Gastrocnemius medialis (tissue), 4 donors: ENCODE measurements around the gene ITGA4. TPM values are rescaled to one million over a fixed set of nuclear protein-coding genes. Genes with fewer than 3 reads are reported as not detected.

Experiments used
- ATAC-seq, 2 donors: fragments of 150-250 bp; one replicate each; pipeline ENCODE4 v1.9.1; 2016
- DNase-seq, 2 donors: peaks; one replicate each; pipeline ENCODE4 v3.0.0-alpha.2; 2019
- H3K27ac ChIP-seq, 4 donors: fragments of 200-600 bp; sonication (generic); 1 replicate in 1 of 4; 2 replicates in 3 of 4; pipeline ENCODE4 v1.5.1; 2016 to 2018; ENCODE audit warnings: mild to moderate bottlenecking in 2 of 4, moderate library complexity in 1 of 4
- H3K27me3 ChIP-seq, 3 donors: fragments of 200-600 bp; sonication (generic) in 2 of 3; 1 replicate in 1 of 3; 2 replicates in 2 of 3; pipeline versions ENCODE4 v1.5.1 to v1.6.0; 2016 to 2019; ENCODE audit warnings: mild to moderate bottlenecking in 1 of 3, moderate library complexity in 1 of 3
- H3K36me3 ChIP-seq, 2 donors: fragments of 200-600 bp; sonication (generic) in 1 of 2; one replicate each; pipeline ENCODE4 v1.5.1; 2017 to 2018
- H3K4me1 ChIP-seq, 2 donors: fragments of 200-600 bp; sonication (generic) in 1 of 2; one replicate each; pipeline ENCODE4 v1.5.1; 2016 to 2017; ENCODE audit warnings: mild to moderate bottlenecking in 2 of 2
- H3K4me3 ChIP-seq, 4 donors: fragments of 200-600 bp; sonication (generic) in 3 of 4; 1 replicate in 1 of 4; 2 replicates in 3 of 4; pipeline ENCODE4 v1.5.1; 2016 to 2019; ENCODE audit warnings: mild to moderate bottlenecking in 2 of 4
- H3K9me3 ChIP-seq, 3 donors: fragments of 200-600 bp; sonication (generic) in 2 of 3; 1 replicate in 1 of 3; 2 replicates in 2 of 3; pipeline ENCODE4 v1.5.1; 2016 to 2019
- POLR2A ChIP-seq, 2 donors: fragments of 450-650 bp; IDR thresholded peaks; one replicate each; pipeline ENCODE4 v1.6.1; 2017; ENCODE audit warnings: antibody characterized with exemption in 2 of 2, mild to moderate bottlenecking in 2 of 2, moderate library complexity in 2 of 2
- in situ Hi-C, 4 donors: fragments of 200-750 bp; cut with MboI; loops; one replicate each; pipeline versions ENCODE4 v1.15.0 to v1.8.0; 2017; ENCODE audit warnings: low sequenced_read_pairs in 4 of 4
- intact Hi-C: fragments of 100-400 bp; cut with DNase I; formaldehyde crosslinking; loops from one replicate; pipeline ENCODE4 v1.15.1; 2023; ENCODE audit warnings: low total_unique reads
- total RNA-seq, 4 donors: library from RNA; depleted of rRNA; stranded (reverse); fragments of >200 nt; gene quantifications; one replicate each; pipeline versions ENCODE4 v1.1.0 to v1.2.3, GENCODE V29; 2016
- TF ChIP-seq, protein P1 (sequence below), 5 experiments: fragments of 450-650 bp in 3 of 5; fragments of 200-600 bp in 2 of 5; sonication (generic) in 2 of 5; IDR thresholded peaks in 4 of 5; conservative IDR thresholded peaks in 1 of 5; 1 replicate in 4 of 5; 2 replicates in 1 of 5; pipeline ENCODE4 v1.5.1; 2016 to 2019; ENCODE audit warnings: antibody characterized with exemption in 5 of 5, mild to moderate bottlenecking in 3 of 5, moderate library complexity in 3 of 5

Gene ITGA4
- total RNA-seq, 4 donors from 2014 or later: 0.47 to 0.61 (median 0.55) TPM; not detected in 1

DNA sequence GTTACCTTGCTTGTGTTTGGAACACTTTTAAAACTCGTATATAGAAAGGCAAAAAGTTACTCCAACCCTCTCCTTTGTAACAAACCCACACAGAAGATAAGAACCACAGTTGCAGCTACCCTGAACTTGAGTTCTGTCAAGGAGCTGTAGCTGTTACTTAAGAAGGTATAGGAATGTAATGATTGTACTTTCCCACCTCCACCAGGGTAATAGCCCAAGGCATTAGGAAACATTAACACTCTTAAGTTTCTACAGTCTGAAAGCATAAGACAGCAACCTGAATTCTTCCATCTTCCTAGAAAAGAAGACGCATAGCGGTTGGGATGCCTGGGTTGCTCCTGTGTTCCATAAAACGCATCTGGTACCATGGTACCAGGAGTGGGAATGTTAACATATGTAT lies 43.0 kb downstream of the ITGA4 start:
- H3K9me3 ChIP-seq: no peaks in the 10 kb centered on the region
- no peak overlapping the region for H3K27ac ChIP-seq
- intact Hi-C loops: no loop called here
- in situ Hi-C loops: no loop called here
- no peaks in the 10 kb centered on the region for H3K36me3 ChIP-seq
- ATAC-seq (no peak), DNase-seq (no peak)
- no peak overlapping the region for H3K4me3 ChIP-seq
- no peaks in the 10 kb centered on the region for H3K4me1 ChIP-seq
- TF ChIP-seq, protein P1, sequence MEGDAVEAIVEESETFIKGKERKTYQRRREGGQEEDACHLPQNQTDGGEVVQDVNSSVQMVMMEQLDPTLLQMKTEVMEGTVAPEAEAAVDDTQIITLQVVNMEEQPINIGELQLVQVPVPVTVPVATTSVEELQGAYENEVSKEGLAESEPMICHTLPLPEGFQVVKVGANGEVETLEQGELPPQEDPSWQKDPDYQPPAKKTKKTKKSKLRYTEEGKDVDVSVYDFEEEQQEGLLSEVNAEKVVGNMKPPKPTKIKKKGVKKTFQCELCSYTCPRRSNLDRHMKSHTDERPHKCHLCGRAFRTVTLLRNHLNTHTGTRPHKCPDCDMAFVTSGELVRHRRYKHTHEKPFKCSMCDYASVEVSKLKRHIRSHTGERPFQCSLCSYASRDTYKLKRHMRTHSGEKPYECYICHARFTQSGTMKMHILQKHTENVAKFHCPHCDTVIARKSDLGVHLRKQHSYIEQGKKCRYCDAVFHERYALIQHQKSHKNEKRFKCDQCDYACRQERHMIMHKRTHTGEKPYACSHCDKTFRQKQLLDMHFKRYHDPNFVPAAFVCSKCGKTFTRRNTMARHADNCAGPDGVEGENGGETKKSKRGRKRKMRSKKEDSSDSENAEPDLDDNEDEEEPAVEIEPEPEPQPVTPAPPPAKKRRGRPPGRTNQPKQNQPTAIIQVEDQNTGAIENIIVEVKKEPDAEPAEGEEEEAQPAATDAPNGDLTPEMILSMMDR (IDR thresholded peaks at IDR 0.05 in 4 of 5, conservative IDR thresholded peaks at IDR 0.05 in 1 of 5): no peak
- no peak for TF ChIP-seq POLR2A (IDR thresholded peaks at IDR 0.05)
- H3K27me3 ChIP-seq: no peaks in the 10 kb centered on the region

DNA sequence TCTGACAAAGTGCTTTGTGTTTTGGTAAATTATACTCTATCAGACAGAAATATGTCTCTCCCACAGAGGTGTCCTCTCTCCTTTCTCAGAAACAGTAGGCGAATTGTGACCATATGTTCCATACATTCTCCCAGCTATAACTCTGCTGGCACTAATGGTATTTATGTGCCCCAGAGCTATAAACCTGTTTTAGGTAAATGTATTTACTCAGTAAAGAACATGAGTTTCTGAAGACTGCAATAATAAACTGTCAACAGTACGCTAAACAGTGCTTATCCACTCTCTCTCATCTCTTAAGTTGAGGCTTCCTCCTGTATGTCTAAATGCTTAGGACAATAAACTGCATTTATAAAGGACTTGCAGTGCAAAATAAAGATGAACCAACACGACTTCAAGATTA lies 58.5 kb downstream of the ITGA4 start:
- in situ Hi-C loops: no loop called here
- ATAC-seq (no peak), DNase-seq (no peak)
- H3K4me1 ChIP-seq: no peaks in the 10 kb centered on the region
- no peak overlapping the region for H3K4me3 ChIP-seq
- intact Hi-C loops: no loop called here
- no peaks in the 10 kb centered on the region for H3K27me3 ChIP-seq
- no peaks in the 10 kb centered on the region for H3K9me3 ChIP-seq
- TF ChIP-seq, protein P1 (IDR thresholded peaks at IDR 0.05 in 4 of 5, conservative IDR thresholded peaks at IDR 0.05 in 1 of 5): no peak
- no peak for TF ChIP-seq POLR2A (IDR thresholded peaks at IDR 0.05)
- no peaks in the 10 kb centered on the region for H3K36me3 ChIP-seq
- H3K27ac ChIP-seq: no peak overlapping the region

DNA sequence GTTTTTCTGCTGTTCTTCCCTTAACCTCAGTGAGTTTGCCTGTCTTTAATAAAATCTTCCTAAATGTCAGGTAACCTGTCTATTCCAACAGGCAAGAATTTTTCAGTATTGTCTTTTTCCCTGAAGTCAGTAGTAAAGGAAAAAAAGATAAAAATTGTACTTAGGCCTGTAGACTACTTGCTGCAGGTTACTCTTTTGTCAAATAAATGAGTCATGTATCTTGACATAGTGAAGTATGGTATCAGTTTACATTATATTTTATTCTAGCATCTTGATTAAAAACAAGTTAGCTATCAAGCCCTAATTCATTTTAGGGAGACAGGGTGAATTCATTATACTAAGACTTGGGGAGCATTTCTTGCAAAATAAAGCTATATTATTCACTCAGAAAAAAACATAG lies 59.8 kb downstream of the ITGA4 start:
- in situ Hi-C loops: no loop called here
- Histone ChIP-seq H3K9me3 (no peaks in the 10 kb centered on the region), H3K27ac (no peak overlapping the region), H3K4me1 (no peaks in the 10 kb centered on the region), H3K4me3 (no peak overlapping the region), H3K27me3 (no peaks in the 10 kb centered on the region), H3K36me3 (no peaks in the 10 kb centered on the region)
- TF ChIP-seq, protein P1 (IDR thresholded peaks at IDR 0.05 in 4 of 5, conservative IDR thresholded peaks at IDR 0.05 in 1 of 5): no peak
- no peak for TF ChIP-seq POLR2A (IDR thresholded peaks at IDR 0.05)
- no peak for ATAC-seq
- intact Hi-C loops: no loop called here
- no peak for DNase-seq

DNA sequence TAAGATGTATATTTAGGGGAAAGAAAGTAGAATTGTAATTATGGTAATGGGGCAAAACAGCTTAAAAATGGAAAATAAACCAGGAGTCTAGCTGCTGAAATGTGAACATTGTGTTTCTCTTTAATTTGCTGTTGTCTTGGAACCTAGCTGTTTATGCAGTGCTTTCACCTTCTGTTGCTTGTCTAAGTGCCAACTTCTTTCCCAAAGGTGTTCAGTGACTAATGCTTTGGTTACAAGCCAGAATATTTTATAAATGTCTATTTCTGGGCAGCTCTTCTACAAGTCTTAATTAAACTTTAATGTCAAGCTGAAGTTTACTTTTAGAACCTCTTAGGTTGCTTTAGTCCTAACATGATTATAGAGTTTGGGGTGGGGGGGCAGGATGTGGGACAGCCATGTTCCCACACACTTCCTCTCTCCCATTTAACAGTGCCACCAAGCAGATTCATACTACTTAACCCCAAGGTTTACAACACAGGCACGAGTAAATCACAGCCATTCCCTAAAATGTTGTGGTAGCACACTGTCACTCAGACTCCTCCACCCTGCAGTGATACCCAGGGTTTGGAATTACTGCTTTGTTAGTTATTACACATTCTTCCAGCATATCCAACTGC lies 60.6 kb downstream of the ITGA4 start:
- in situ Hi-C loops: no loop called here
- no peak for DNase-seq
- no peaks in the 10 kb centered on the region for H3K27me3 ChIP-seq
- ATAC-seq: no peak
- no peaks in the 10 kb centered on the region for H3K4me1 ChIP-seq
- H3K27ac ChIP-seq: no peak overlapping the region
- no peak overlapping the region for H3K4me3 ChIP-seq
- no peaks in the 10 kb centered on the region for H3K9me3 ChIP-seq
- intact Hi-C loops: no loop called here
- TF ChIP-seq, protein P1 (IDR thresholded peaks at IDR 0.05 in 4 of 5, conservative IDR thresholded peaks at IDR 0.05 in 1 of 5): no peak
- no peak for TF ChIP-seq POLR2A (IDR thresholded peaks at IDR 0.05)
- H3K36me3 ChIP-seq: no peaks in the 10 kb centered on the region

DNA sequence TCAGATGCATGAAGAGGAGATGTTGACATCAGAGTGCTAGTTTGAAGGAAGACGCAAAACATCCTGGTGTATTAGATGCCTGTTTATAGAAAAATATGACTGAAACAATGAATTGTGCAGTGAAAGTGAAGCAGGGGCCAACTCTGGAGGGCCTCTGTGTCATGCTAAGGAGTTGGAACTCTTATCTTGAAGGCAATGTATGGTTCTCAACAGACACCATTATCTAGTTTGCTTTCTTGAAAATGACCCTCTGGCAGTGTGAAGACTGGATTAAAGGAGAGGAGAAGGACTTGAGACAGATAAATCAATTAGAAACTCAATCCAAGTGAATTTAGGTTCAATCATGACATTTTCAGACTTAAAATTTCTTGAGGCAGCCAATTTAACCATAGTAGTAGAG lies 63.1 kb downstream of the ITGA4 start:
- no peaks in the 10 kb centered on the region for H3K9me3 ChIP-seq
- H3K27ac ChIP-seq: no peak overlapping the region
- no peak for TF ChIP-seq POLR2A (IDR thresholded peaks at IDR 0.05)
- TF ChIP-seq, protein P1 (IDR thresholded peaks at IDR 0.05 in 4 of 5, conservative IDR thresholded peaks at IDR 0.05 in 1 of 5): no peak
- H3K36me3 ChIP-seq: no peaks in the 10 kb centered on the region
- no peak for ATAC-seq
- H3K4me3 ChIP-seq: no peak overlapping the region
- no peaks in the 10 kb centered on the region for H3K27me3 ChIP-seq
- in situ Hi-C loops: no loop called here
- H3K4me1 ChIP-seq: no peaks in the 10 kb centered on the region
- intact Hi-C loops: no loop called here
- DNase-seq: no peak
